Neural cell (in vitro differentiated cells): ENCODE data around the gene FOSL1. TPM values are rescaled to one million over a fixed set of nuclear protein-coding genes. Genes with fewer than 3 reads are reported as not detected.

Source experiments
- H2AFZ ChIP-seq: fragments of 200-600, 300-800 bp; sonication (generic), shearing (Covaris generic); 2 replicates; pipeline ENCODE4 v1.6.0; 2014; ENCODE audit warnings: low read depth, mild to moderate bottlenecking, antibody characterized with exemption, low read length, moderate library complexity
- H3F3A ChIP-seq: fragments of 200-600 bp; shearing (Covaris generic); 2 replicates; pipeline ENCODE4 v1.6.1; 2016; ENCODE audit warnings: mild to moderate bottlenecking, moderate library complexity, mixed read lengths, antibody characterized with exemption, low read length; ENCODE audit not compliant: insufficient read depth, poor library complexity, severe bottlenecking
- H3K27ac ChIP-seq: fragments of 200-600, 300-800 bp; sonication (generic), shearing (Covaris generic); 2 replicates; pipeline ENCODE4 v1.5.1; 2014; ENCODE audit warnings: mild to moderate bottlenecking, low read length, moderate library complexity
- H3K27me3 ChIP-seq: fragments of 300-800, 200-600 bp; sonication (generic), shearing (Covaris generic); 2 replicates; pipeline ENCODE4 v1.6.0; 2014; ENCODE audit warnings: mild to moderate bottlenecking, low read depth, low read length, moderate library complexity; ENCODE audit not compliant: insufficient read depth
- H3K36me3 ChIP-seq: fragments of 300-800, 200-600 bp; sonication (generic), shearing (Covaris generic); 2 replicates; pipeline ENCODE4 v1.5.1; 2014; ENCODE audit warnings: mild to moderate bottlenecking, antibody characterized with exemption, low read length, moderate library complexity; ENCODE audit not compliant: insufficient read depth
- H3K4me2 ChIP-seq: fragments of 300-800, 200-600 bp; sonication (generic), shearing (Covaris generic); 2 replicates; pipeline ENCODE4 v1.6.0; 2014; ENCODE audit warnings: mild to moderate bottlenecking, low read length
- H3K4me3 ChIP-seq: fragments of 300-800, 200-600 bp; sonication (generic), shearing (Covaris generic); 2 replicates; pipeline ENCODE4 v1.5.1; 2014; ENCODE audit warnings: mild to moderate bottlenecking, low read length, moderate library complexity
- H3K79me2 ChIP-seq: fragments of 200-600 bp; shearing (Covaris generic); replicated peaks from 2 replicates; pipeline ENCODE4 v1.6.0; 2014; ENCODE audit warnings: mild to moderate bottlenecking, low read length, moderate library complexity; ENCODE audit not compliant: insufficient read depth
- H3K9ac ChIP-seq: fragments of 300-800, 200-600 bp; sonication (generic), shearing (Covaris generic); 2 replicates; pipeline ENCODE4 v1.6.1; 2016; ENCODE audit warnings: mild to moderate bottlenecking, low read length, mixed read lengths
- H3K9me2 ChIP-seq: fragments of 200-600 bp; shearing (Covaris generic); 2 replicates; pipeline ENCODE4 v1.6.1; 2016; ENCODE audit warnings: mild to moderate bottlenecking, low read length, mixed read lengths; ENCODE audit not compliant: insufficient read depth
- H3K9me3 ChIP-seq: fragments of 200-600, 300-800 bp; sonication (generic), shearing (Covaris generic); 2 replicates; pipeline ENCODE4 v1.6.1; 2016; ENCODE audit warnings: mild to moderate bottlenecking, mixed run types, low read length, moderate library complexity, mixed read lengths
- H4K20me1 ChIP-seq: fragments of 200-600 bp; shearing (Covaris generic); 2 replicates; pipeline ENCODE4 v1.6.1; 2016; ENCODE audit warnings: mild to moderate bottlenecking, mixed run types; ENCODE audit not compliant: insufficient read depth
- CTCF ChIP-seq: fragments of 450-650 bp; IDR thresholded peaks from 2 replicates; pipeline ENCODE4 v1.5.1; 2014; ENCODE audit warnings: antibody characterized with exemption, mild to moderate bottlenecking, moderate library complexity; ENCODE audit not compliant: poor library complexity, severe bottlenecking
- EP300 ChIP-seq: fragments of 450-650 bp; conservative IDR thresholded peaks from 2 replicates; pipeline ENCODE4 v1.6.1; 2014; ENCODE audit warnings: antibody characterized with exemption, mild to moderate bottlenecking, moderate library complexity; ENCODE audit not compliant: poor library complexity, severe bottlenecking
- EZH2 ChIP-seq: fragments of 200-600, 300-800 bp; shearing (Covaris generic), sonication (generic); IDR thresholded peaks from 2 replicates; pipeline ENCODE4 v1.6.1; 2014; ENCODE audit warnings: antibody characterized with exemption, low read length, borderline replicate concordance, mild to moderate bottlenecking; ENCODE audit not compliant: insufficient read depth, poor library complexity, severe bottlenecking
- MXI1 ChIP-seq: fragments of 450-650 bp; conservative IDR thresholded peaks from 2 replicates; pipeline ENCODE4 v1.6.1; 2014; ENCODE audit warnings: antibody characterized with exemption, mild to moderate bottlenecking; ENCODE audit not compliant: poor library complexity, severe bottlenecking
- POLR2AphosphoS5 ChIP-seq: IDR thresholded peaks from 2 replicates; pipeline ENCODE4 v1.6.1; 2012
- RAD21 ChIP-seq: fragments of 450-650 bp; conservative IDR thresholded peaks from 2 replicates; pipeline ENCODE4 v1.6.1; 2014; ENCODE audit warnings: antibody characterized with exemption, mild to moderate bottlenecking, moderate library complexity
- REST ChIP-seq: IDR thresholded peaks from 2 replicates; pipeline ENCODE4 v1.6.1; 2012; ENCODE audit warnings: borderline replicate concordance
- SMC3 ChIP-seq: fragments of 450-650 bp; conservative IDR thresholded peaks from 2 replicates; pipeline ENCODE4 v1.6.1; 2014; ENCODE audit warnings: antibody characterized with exemption, mild to moderate bottlenecking, moderate library complexity; ENCODE audit not compliant: poor library complexity
- TAF1 ChIP-seq: IDR thresholded peaks from 2 replicates; pipeline ENCODE4 v1.6.1; 2012; ENCODE audit warnings: low read depth
- polyA minus RNA-seq: library from RNA; depleted of rRNA, polyadenylated mRNA; stranded (reverse); fragments of >200 nt; gene quantifications from 2 replicates; pipeline ENCODE4 v1.2.3, GENCODE V29; 2014
- polyA plus RNA-seq: library from polyadenylated mRNA; depleted of rRNA; stranded (reverse); fragments of >200 nt; gene quantifications from 2 replicates; pipeline ENCODE4 v1.2.3, GENCODE V29; 2014

Gene FOSL1
- polyA plus RNA-seq (0.68 TPM in 1 of 2 replicates, not detected in the other), polyA minus RNA-seq (not detected in 2 replicates)

GRCh38 chr11:65900125-65900898, at the start of gene FOSL1:
FOSL1 (minus strand) TSS chr11:65900388; CDS start chr11:65900339, 49 bp downstream.
- H3F3A ChIP-seq: no peaks in the 10 kb centered on the region
- no peaks in the 10 kb centered on the region for H3K9me2 ChIP-seq
- no peak within 1 kb of the TSS for H3K27ac ChIP-seq
- H3K4me3 ChIP-seq: peak within 1 kb of the TSS; percentile 67
- H3K27me3 ChIP-seq: peaks cover 63% of the 10 kb centered on the region
- TF ChIP-seq REST (no peak), EZH2 (peak; percentile 57)
- no peaks in the 10 kb centered on the region for H4K20me1 ChIP-seq
- no peaks in the 10 kb centered on the region for H3K79me2 ChIP-seq
- no peak within 1 kb of the TSS for H3K9ac ChIP-seq
- H3K9me3 ChIP-seq: no peaks in the 10 kb centered on the region
- no peak within 1 kb of the TSS for H2AFZ ChIP-seq
- no peaks in the 10 kb centered on the region for H3K36me3 ChIP-seq
- H3K4me2 ChIP-seq: no peak within 1 kb of the TSS

- Histone ChIP-seq H3K27me3 (no peaks in the 10 kb centered on the region), H2AFZ (no peak overlapping the region), H3K36me3 (no peaks in the 10 kb centered on the region), H3K9me2 (no peaks in the 10 kb centered on the region), H3K9me3 (no peaks in the 10 kb centered on the region), H3F3A (no peaks in the 10 kb centered on the region), H3K27ac (no peak overlapping the region), H3K9ac (no peak overlapping the region), H3K4me3 (no peak overlapping the region), H3K79me2 (no peaks in the 10 kb centered on the region), H3K4me2 (no peak overlapping the region), H4K20me1 (no peaks in the 10 kb centered on the region)
- no peak for TF ChIP-seq EP300
- TF ChIP-seq MXI1: no peak
- TF ChIP-seq SMC3: no peak
- no peak for TF ChIP-seq CTCF
- no peak for TF ChIP-seq RAD21
- no peak for TF ChIP-seq EZH2
- no peak for TF ChIP-seq REST
- TF ChIP-seq TAF1: no peak
- TF ChIP-seq POLR2AphosphoS5: no peak
Observed at GRCh38 chr11:65947603-65948125, 47.5 kb upstream of the FOSL1 start.
